OCI-LY1 (cell line): ENCODE data around the gene ANAPC2.

Source experiments
- EZH2 ChIP-seq: fragments of 200-600 bp; sonication (generic), shearing (Covaris generic); IDR thresholded peaks from 2 replicates; pipeline ENCODE4 v1.8.0; 2017; ENCODE audit warnings: borderline replicate concordance, mixed run types, mild to moderate bottlenecking, antibody characterized with exemption, low read length, moderate library complexity, mixed read lengths
- TF ChIP-seq, protein P1 (sequence below): fragments of 200-600 bp; sonication (generic), shearing (Covaris generic); IDR thresholded peaks from 2 replicates; pipeline ENCODE4 v1.5.1; 2017; ENCODE audit warnings: mild to moderate bottlenecking, antibody characterized with exemption, low read length, moderate library complexity, mixed read lengths

GRCh38 chr9:137174722-137175293 is 13.6 kb downstream of the ANAPC2 start:
- TF ChIP-seq, protein P1, sequence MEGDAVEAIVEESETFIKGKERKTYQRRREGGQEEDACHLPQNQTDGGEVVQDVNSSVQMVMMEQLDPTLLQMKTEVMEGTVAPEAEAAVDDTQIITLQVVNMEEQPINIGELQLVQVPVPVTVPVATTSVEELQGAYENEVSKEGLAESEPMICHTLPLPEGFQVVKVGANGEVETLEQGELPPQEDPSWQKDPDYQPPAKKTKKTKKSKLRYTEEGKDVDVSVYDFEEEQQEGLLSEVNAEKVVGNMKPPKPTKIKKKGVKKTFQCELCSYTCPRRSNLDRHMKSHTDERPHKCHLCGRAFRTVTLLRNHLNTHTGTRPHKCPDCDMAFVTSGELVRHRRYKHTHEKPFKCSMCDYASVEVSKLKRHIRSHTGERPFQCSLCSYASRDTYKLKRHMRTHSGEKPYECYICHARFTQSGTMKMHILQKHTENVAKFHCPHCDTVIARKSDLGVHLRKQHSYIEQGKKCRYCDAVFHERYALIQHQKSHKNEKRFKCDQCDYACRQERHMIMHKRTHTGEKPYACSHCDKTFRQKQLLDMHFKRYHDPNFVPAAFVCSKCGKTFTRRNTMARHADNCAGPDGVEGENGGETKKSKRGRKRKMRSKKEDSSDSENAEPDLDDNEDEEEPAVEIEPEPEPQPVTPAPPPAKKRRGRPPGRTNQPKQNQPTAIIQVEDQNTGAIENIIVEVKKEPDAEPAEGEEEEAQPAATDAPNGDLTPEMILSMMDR: no peak
- TF ChIP-seq EZH2: no peak
